ENCODE data around the gene MYOZ3. TPM values are rescaled to one million over a fixed set of nuclear protein-coding genes. Genes with fewer than 3 reads are reported as not detected.

The MYOZ3 gene
- total and polyA plus RNA-seq, 2 of the 8 experiments (the other 6 are each of a cell fraction or from before 2014, with no cell fraction given), result 9.6 to 19.1 TPM

GRCh38 chr5:150641824-150642566, 19.1 kb upstream of the MYOZ3 start:
- Histone ChIP-seq H3K27me3 (replicated peaks in 1 of 4; ENCODE audit: control insufficient read depth in 3 of 4, extremely low read depth in 1 of 4, insufficient read depth in 3 of 4, low read length in 3 of 4) (no peaks in the 10 kb centered on the region), H3K23ac (ENCODE audit: insufficient read length) (no peak overlapping the region), H4K20me1 (replicated peaks in 1 of 2; ENCODE audit: control insufficient read depth in 1 of 2, insufficient read depth in 2 of 2, low read length in 2 of 2) (no peaks in the 10 kb centered on the region), H3K9ac (replicated peaks in 1 of 4; ENCODE audit: extremely low read depth in 1 of 4, low read depth in 3 of 4, low read length in 3 of 4) (no peak overlapping the region), H3K36me3 (ENCODE audit: control insufficient read depth in 2 of 4, insufficient read depth in 4 of 4, low read length in 3 of 4) (no peaks in the 10 kb centered on the region), H2BK5ac (ENCODE audit: low read depth, low read length) (no peak overlapping the region; the same call in 1 of the 2 replicates), H2BK20ac (ENCODE audit: low read length) (no peak overlapping the region), H2AK5ac (ENCODE audit: low read depth, low read length) (no peak overlapping the region), H4K91ac (replicated peaks; ENCODE audit: insufficient read length, low read length) (no peak overlapping the region), H3K4me2 (ENCODE audit: insufficient read depth in 1 of 2, low read depth in 2 of 2, low read length in 2 of 2) (no peak overlapping the region), H2BK12ac (ENCODE audit: low read depth, low read length) (no peak overlapping the region), H3K79me1 (ENCODE audit: low read depth, low read length) (no peaks in the 10 kb centered on the region), H3K23me2 (ENCODE audit: low read depth, low read length) (no peaks in the 10 kb centered on the region), H3K14ac (ENCODE audit: insufficient read length) (no peak overlapping the region), H3K18ac (ENCODE audit: extremely low read depth, low read length) (no peak overlapping the region; the same call in 1 of the 2 replicates), H2BK15ac (ENCODE audit: low read length) (no peak overlapping the region), H3K56ac (replicated peaks; ENCODE audit: insufficient read length, low read depth, low read length) (no peak overlapping the region), H3K27ac (ENCODE audit: low read depth, low read length) (no peak overlapping the region), H2BK120ac (replicated peaks; ENCODE audit: low read depth, low read length) (no peak overlapping the region), H2AFZ (ENCODE audit: low read length) (no peak overlapping the region), H3K79me2 (ENCODE audit: control insufficient read depth in 1 of 2, insufficient read depth in 2 of 2, low read length in 2 of 2) (no peaks in the 10 kb centered on the region), H4K8ac (ENCODE audit: extremely low read depth, insufficient read depth, low read length) (no peak overlapping the region; the same call in 1 of the 2 replicates), H3K4me3 (ENCODE audit: extremely low read depth in 1 of 4, insufficient read depth in 2 of 4, low read depth in 3 of 4, low read length in 4 of 4) (no peak overlapping the region), H3K4me1 (replicated peaks in 1 of 4; ENCODE audit: control insufficient read depth in 3 of 4, insufficient read depth in 4 of 4, low read length in 3 of 4) (peaks cover 0 to 24% (median 15%) of the 10 kb centered on the region in 4 experiments; a peak in 6 of 7 replicates), H3K9me3 (ENCODE audit: insufficient read depth in 2 of 2, low read depth in 1 of 2, low read length in 1 of 2) (no peaks in the 10 kb centered on the region), H3K4ac (replicated peaks; ENCODE audit: insufficient read length, low read depth, low read length) (no peak overlapping the region), H4K5ac (ENCODE audit: insufficient read length, low read depth, low read length) (no peak overlapping the region)
- DNase-seq (ENCODE audit: low read depth in 1 of 2, low spot score in 2 of 2) (no peak), FAIRE-seq (no peak)
- ChIA-PET CTCF (ENCODE audit: partially characterized antibody) (interaction anchor here (0.5 to 18.4 kb wide), 14 partner anchors 8 to 244 kb away, joined by 3 to 247 read pairs (median 4); partner anchors contain the start of gene MYOZ3), POLR2A (ENCODE audit: partially characterized antibody) (interaction anchor here (1.0 to 2.6 kb wide), 4 partner anchors 12 to 193 kb away, joined by 3 to 7 read pairs (median 4); partner anchors contain the start of gene RPS14)
- TF ChIP-seq ZNF274 (IDR thresholded peaks at IDR 0.05; ENCODE audit: borderline replicate concordance, extremely low read depth, low read length) (no peak), KDM1A (IDR thresholded peaks at IDR 0.05; ENCODE audit: borderline replicate concordance, low read length) (no peak), SP1 (IDR thresholded peaks at IDR 0.05; ENCODE audit: low read depth, low read length) (no peak), RXRA (IDR thresholded peaks at IDR 0.05; ENCODE audit: insufficient read depth, low read depth, low read length) (no peak), BACH1 (IDR thresholded peaks at IDR 0.05; ENCODE audit: low read length) (no peak), POLR2AphosphoS5 (IDR thresholded peaks at IDR 0.05; ENCODE audit: low read depth, low read length) (no peak), SP2 (IDR thresholded peaks at IDR 0.05; ENCODE audit: low read length) (no peak), TBP (IDR thresholded peaks at IDR 0.05; ENCODE audit: low read depth, low read length) (no peak), CEBPB (IDR thresholded peaks at IDR 0.05; ENCODE audit: low read depth, low read length) (no peak), EZH2 (IDR thresholded peaks at IDR 0.05; ENCODE audit: low read depth, low read length, severe bottlenecking) (no peak), EGR1 (IDR thresholded peaks at IDR 0.05; ENCODE audit: borderline replicate concordance, low read depth, low read length) (no peak)
- 98% methylated on average over 5 of the region's 5 CpGs; no CpG with 5 or more reads in 1 of the 2 experiments for WGBS, 2 experiments (ENCODE audit: extremely low coverage in 1 of 2, insufficient coverage in 1 of 2, insufficient read length in 1 of 2, insufficient replicate concordance in 2 of 2, low coverage in 1 of 2, low lambda C conversion rate in 2 of 2, missing lambda C conversion rate in 1 of 2)
